LNCaP clone FGC (cell line): ENCODE measurements around the gene SEPTIN12.

Experiments
- DNase-seq: peaks from one replicate; pipeline ENCODE4 v3.0.0-alpha.2; 2011; ENCODE audit warnings: low read depth
- H3K4me3 ChIP-seq: 2 replicates; pipeline ENCODE4 v1.5.1; 2011; ENCODE audit warnings: mild to moderate bottlenecking, low read depth, low read length, control low read depth
- TF ChIP-seq, protein P1 (sequence below): IDR thresholded peaks from 2 replicates; pipeline ENCODE4 v1.5.1; 2012; ENCODE audit warnings: mild to moderate bottlenecking; ENCODE audit not compliant: control insufficient read depth, insufficient read depth; ENCODE audit errors: extremely low read depth

Gene SEPTIN12

DNA sequence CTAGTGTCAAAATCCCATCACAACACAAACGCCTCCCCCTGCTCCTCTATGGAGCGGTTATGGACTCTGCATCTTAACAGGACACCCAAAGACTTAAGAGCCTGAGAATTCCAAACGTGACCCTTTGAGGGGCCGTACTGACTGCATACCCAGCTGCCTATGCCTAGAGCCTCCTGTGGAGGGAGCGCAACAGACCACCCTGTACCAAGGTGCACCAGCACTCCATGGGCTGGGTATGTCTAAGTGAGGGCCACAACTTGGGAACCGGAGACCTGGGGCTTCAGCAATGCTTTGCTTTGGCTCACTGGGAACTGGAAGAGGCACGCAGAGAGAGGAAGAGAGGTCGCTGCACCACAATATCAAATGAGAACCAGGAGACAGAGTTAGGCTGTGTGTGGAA lies 59.5 kb downstream of the SEPTIN12 start:
- TF ChIP-seq, protein P1, sequence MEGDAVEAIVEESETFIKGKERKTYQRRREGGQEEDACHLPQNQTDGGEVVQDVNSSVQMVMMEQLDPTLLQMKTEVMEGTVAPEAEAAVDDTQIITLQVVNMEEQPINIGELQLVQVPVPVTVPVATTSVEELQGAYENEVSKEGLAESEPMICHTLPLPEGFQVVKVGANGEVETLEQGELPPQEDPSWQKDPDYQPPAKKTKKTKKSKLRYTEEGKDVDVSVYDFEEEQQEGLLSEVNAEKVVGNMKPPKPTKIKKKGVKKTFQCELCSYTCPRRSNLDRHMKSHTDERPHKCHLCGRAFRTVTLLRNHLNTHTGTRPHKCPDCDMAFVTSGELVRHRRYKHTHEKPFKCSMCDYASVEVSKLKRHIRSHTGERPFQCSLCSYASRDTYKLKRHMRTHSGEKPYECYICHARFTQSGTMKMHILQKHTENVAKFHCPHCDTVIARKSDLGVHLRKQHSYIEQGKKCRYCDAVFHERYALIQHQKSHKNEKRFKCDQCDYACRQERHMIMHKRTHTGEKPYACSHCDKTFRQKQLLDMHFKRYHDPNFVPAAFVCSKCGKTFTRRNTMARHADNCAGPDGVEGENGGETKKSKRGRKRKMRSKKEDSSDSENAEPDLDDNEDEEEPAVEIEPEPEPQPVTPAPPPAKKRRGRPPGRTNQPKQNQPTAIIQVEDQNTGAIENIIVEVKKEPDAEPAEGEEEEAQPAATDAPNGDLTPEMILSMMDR = no peak
- no peak overlapping the region for H3K4me3 ChIP-seq
- DNase-seq = no peak
